Fibroblast of the aortic adventitia (primary cell): ENCODE results near the gene PLD2. TPM values are rescaled to one million over a fixed set of nuclear protein-coding genes. Genes with fewer than 3 reads are reported as not detected.

ENCODE experiments used
- DNase-seq: peaks from one replicate; pipeline ENCODE4 v3.0.0-alpha.2; 2010; ENCODE audit warnings: low read depth
- H3K4me3 ChIP-seq: 2 replicates; pipeline ENCODE4 v1.5.1; 2011; ENCODE audit warnings: low read depth, mild to moderate bottlenecking, control low read depth, low read length, moderate library complexity
- total RNA-seq: library from RNA; depleted of rRNA; stranded (reverse); fragments of >200 nt; gene quantifications from 2 replicates; pipeline ENCODE4 v1.2.3, GENCODE V29; 2012; ENCODE audit warnings: low replicate concordance
- TF ChIP-seq, protein P1 (sequence below): IDR thresholded peaks from 2 replicates; pipeline ENCODE4 v1.5.1; 2011; ENCODE audit warnings: mild to moderate bottlenecking, low read length, control low read depth, inconsistent platforms; ENCODE audit not compliant: insufficient read depth

Gene PLD2
- total RNA-seq, 1 donor: 18.4 TPM

DNA sequence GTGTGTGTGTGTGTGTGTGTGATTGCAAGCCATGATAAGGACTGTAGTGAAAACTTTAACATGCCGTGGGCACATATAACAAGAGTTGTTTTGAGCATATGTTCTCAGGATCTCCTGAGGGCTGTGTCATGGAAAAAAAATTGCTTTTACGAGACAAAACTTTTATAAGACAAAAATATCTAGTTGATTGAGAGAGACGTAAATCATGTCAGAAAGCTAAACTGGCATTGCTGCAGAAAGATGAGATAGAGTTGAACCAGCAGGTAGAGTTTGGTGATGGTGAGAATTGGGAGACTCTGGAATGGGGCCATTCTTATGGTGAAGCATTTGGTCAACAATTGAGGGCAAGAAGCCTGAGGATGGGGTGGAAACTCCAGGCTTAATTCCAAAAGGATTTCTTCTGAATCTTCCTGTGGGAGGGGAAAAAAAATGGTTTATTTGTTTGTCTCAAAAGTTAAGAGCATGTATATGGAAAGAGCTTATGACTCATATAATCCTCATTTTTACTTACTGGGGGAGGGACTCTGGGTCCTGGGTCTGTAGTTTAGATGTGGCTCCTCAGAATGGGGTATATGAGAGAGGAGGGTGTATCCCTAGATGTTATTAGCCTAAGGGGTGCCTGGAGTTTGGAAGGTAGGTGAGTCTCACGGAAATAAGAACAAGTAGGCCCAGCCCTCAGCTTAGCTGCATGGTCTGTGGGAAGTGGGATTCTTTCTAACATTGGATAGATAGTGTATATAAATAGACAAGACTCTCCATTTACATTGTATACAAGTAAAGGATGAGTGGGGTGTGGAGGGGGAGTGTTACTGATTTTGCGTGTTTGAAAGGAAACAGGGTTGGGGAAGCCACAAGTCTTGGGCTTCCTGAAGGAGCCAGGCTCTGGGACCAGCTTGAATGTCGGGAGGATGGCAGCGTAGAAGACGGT lies 33.3 kb downstream of the PLD2 start:
- DNase-seq: peak; percentile 25
- H3K4me3 ChIP-seq: no peak overlapping the region
- TF ChIP-seq, protein P1, sequence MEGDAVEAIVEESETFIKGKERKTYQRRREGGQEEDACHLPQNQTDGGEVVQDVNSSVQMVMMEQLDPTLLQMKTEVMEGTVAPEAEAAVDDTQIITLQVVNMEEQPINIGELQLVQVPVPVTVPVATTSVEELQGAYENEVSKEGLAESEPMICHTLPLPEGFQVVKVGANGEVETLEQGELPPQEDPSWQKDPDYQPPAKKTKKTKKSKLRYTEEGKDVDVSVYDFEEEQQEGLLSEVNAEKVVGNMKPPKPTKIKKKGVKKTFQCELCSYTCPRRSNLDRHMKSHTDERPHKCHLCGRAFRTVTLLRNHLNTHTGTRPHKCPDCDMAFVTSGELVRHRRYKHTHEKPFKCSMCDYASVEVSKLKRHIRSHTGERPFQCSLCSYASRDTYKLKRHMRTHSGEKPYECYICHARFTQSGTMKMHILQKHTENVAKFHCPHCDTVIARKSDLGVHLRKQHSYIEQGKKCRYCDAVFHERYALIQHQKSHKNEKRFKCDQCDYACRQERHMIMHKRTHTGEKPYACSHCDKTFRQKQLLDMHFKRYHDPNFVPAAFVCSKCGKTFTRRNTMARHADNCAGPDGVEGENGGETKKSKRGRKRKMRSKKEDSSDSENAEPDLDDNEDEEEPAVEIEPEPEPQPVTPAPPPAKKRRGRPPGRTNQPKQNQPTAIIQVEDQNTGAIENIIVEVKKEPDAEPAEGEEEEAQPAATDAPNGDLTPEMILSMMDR: no peak

DNA sequence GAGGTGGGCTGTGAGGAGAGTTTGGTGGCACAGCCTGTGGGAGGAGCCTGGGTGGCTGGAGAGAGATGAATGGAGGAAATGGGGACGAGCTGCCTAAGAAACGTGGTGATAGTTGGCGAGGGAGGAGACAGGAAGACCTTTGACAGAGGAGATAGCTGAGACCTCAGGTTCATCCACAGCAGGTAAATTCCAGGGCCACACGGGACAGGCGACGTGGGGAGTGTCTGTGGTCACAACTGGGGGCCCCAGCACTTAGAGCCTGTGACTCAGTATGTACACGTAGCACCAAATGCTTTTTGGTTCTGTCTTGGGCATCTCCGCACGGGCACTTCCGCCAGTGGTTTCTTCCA lies 33.9 kb downstream of the PLD2 start:
- no peak overlapping the region for H3K4me3 ChIP-seq
- no peak for DNase-seq
- TF ChIP-seq, protein P1: no peak

DNA sequence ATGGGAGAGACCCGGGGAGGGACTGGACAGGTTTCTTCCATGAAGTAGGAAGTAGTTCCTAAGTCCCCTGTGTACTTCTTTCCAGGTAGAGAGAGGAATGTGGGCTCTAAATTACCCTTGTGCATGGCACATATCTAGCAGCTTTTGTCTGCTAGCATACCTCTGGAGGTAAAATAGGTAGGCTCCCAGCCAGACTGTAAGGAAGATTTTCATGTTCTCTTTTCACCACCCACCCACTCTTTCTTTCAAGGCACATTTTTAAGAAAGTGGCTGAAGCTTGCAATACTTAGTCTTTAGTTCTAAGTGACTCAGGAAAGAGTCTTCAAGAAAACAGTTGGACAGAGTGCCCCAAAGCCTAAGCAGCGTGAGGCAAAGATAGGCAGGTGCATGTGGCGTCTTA lies 35.4 kb downstream of the PLD2 start:
- H3K4me3 ChIP-seq: no peak overlapping the region
- TF ChIP-seq, protein P1: no peak

DNA sequence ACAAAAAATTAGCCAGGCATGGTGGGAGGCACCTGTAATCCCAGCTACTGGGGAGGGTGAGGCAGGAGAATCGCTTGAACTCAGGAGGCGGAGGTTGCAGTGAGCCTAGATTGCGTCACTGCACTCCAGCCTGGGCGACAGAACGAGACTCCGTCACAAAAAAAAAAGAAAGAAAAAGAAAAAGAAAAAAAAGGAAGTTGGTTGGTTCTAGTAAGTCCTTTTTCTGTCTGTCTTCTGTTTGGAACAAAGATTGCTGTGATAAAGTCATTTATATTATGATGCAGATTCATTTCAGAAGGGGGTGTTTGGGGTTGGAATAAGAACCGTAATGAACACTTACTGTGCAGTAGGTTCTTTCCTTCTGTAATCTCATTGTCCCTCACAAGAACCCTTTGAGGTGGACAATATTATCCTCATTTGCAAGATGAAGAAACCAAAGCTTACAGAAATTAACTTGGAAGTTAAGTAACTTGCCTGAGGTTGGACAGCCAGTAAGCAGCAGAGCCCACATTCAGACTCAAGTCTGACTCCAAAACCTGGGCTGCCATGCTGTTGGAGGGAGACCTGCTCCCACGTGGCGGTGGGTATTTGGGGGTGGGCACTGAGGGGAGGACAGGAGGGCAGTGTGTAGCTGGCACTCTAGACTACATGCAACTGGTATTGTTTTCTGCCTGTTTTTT lies 36.5 kb downstream of the PLD2 start:
- H3K4me3 ChIP-seq: no peak overlapping the region
- TF ChIP-seq, protein P1: no peak
- DNase-seq: no peak

More for the DNA sequence above, 35.4 kb downstream of the PLD2 start:
- no peak for DNase-seq

DNA sequence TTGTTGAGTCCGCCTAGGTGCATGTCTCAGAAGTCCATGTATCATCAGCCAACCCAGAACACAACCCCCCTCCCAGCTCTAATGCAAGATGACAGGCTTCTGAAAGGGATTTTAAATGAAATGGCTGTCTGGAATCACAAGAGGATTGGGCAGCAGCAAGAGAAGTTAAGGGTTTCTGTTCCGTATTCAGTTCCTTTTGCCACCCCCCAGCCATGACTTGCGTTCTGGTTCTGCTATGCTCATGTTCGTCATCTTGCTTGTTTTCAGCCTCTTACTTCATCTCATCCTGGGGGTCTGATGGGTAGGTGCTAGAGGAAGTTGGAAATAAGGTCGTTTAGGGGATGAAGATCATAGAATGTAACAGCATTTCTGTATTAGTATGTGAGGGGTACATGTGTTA lies 38.2 kb downstream of the PLD2 start:
- H3K4me3 ChIP-seq: no peak overlapping the region
- TF ChIP-seq, protein P1: no peak
- no peak for DNase-seq

DNA sequence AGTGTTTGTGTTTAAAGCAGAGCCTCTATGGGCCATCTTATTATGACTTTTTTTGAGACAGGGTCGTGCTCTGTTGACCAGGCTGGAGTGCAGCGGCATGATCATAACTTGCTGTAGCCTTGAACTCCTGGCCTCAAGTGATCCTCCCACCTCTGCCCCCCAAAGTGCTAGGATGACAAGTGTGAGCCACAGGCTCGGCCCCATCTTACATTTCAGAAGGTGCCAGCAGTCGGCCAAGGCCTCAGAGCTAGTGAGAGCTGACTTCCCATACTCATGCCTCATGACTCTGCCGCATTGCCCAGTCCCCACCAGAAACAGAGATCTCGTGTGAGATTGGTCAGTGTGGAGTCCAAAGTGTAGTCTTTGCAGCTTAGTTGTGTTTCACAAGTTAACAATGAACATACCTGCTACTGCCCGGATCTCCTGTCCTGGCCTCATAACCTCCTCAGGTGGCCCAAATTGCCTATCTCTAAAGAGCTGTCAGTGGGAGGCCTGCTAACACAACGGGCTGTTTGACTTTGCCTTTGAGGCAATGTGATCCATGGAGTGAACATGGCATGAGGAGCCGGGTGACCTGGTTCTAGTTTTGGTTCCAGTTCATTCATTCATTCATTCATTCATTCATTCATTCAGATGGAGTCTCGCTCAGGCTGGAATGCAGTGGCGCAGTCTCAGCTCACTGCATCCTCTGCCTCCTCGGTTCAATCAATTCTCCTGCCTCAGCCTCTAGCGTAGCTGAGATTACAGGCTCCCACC lies 39.9 kb downstream of the PLD2 start:
- no peak overlapping the region for H3K4me3 ChIP-seq
- no peak for DNase-seq
- TF ChIP-seq, protein P1: no peak
